ENCODE results near the gene ITPKC. TPM values are rescaled to one million over a fixed set of nuclear protein-coding genes. Genes with fewer than 3 reads are reported as not detected.

ITPKC gene
- total and polyA plus RNA-seq, 2 of the 13 experiments (the other 11 are each of a cell fraction or from before 2014, with no cell fraction given) = 6.9 to 11.2 TPM

- TF ChIP-seq, protein P1, sequence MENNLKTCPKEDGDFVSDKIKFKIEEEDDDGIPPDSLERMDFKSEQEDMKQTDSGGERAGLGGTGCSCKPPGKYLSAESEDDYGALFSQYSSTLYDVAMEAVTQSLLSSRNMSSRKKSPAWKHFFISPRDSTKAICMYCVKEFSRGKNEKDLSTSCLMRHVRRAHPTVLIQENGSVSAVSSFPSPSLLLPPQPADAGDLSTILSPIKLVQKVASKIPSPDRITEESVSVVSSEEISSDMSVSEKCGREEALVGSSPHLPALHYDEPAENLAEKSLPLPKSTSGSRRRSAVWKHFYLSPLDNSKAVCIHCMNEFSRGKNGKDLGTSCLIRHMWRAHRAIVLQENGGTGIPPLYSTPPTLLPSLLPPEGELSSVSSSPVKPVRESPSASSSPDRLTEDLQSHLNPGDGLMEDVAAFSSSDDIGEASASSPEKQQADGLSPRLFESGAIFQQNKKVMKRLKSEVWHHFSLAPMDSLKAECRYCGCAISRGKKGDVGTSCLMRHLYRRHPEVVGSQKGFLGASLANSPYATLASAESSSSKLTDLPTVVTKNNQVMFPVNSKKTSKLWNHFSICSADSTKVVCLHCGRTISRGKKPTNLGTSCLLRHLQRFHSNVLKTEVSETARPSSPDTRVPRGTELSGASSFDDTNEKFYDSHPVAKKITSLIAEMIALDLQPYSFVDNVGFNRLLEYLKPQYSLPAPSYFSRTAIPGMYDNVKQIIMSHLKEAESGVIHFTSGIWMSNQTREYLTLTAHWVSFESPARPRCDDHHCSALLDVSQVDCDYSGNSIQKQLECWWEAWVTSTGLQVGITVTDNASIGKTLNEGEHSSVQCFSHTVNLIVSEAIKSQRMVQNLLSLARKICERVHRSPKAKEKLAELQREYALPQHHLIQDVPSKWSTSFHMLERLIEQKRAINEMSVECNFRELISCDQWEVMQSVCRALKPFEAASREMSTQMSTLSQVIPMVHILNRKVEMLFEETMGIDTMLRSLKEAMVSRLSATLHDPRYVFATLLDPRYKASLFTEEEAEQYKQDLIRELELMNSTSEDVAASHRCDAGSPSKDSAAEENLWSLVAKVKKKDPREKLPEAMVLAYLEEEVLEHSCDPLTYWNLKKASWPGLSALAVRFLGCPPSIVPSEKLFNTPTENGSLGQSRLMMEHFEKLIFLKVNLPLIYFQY (CRISPR knock-in tag; IDR thresholded peaks at IDR 0.05; ENCODE audit: borderline replicate concordance) = no peak
- TF ChIP-seq REST (IDR thresholded peaks at IDR 0.05; ENCODE audit: borderline replicate concordance in 1 of 2, low read depth in 1 of 2, low read length in 2 of 2) = no peak; a peak in 1 of 4 replicates
- no peak for TF ChIP-seq FOXP1 (IDR thresholded peaks at IDR 0.05)
- no peak for TF ChIP-seq FOXP1 (CRISPR knock-in tag; IDR thresholded peaks at IDR 0.05)
- TF ChIP-seq ZNF367 (CRISPR knock-in tag; IDR thresholded peaks at IDR 0.05; ENCODE audit: borderline replicate concordance) = no peak
- no peak for TF ChIP-seq ZFP91 (CRISPR knock-in tag; IDR thresholded peaks at IDR 0.05; ENCODE audit: borderline replicate concordance)
- TF ChIP-seq THRA (CRISPR knock-in tag; IDR thresholded peaks at IDR 0.05; ENCODE audit: borderline replicate concordance) = no peak
- no peak for TF ChIP-seq MATR3 (CRISPR knock-in tag; IDR thresholded peaks at IDR 0.05)
- TF ChIP-seq HOMEZ (CRISPR knock-in tag; IDR thresholded peaks at IDR 0.05; ENCODE audit: low read depth) = peak; percentile 84; the same call in 1 of the 2 replicates
- TF ChIP-seq, protein P2, sequence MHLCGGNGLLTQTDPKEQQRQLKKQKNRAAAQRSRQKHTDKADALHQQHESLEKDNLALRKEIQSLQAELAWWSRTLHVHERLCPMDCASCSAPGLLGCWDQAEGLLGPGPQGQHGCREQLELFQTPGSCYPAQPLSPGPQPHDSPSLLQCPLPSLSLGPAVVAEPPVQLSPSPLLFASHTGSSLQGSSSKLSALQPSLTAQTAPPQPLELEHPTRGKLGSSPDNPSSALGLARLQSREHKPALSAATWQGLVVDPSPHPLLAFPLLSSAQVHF (CRISPR knock-in tag; IDR thresholded peaks at IDR 0.05) = no peak
- TF ChIP-seq ZNF747 (CRISPR knock-in tag; IDR thresholded peaks at IDR 0.05; ENCODE audit: borderline replicate concordance) = no peak
- TF ChIP-seq TBP (CRISPR knock-in tag; IDR thresholded peaks at IDR 0.05) = no peak
- TF ChIP-seq ZNF563 (CRISPR knock-in tag; IDR thresholded peaks at IDR 0.05) = no peak
- peak; percentile 23; the same call in 1 of the 2 replicates for TF ChIP-seq ZNF652 (CRISPR knock-in tag; IDR thresholded peaks at IDR 0.05; ENCODE audit: borderline replicate concordance, low read depth)
- TF ChIP-seq MYNN (CRISPR knock-in tag; IDR thresholded peaks at IDR 0.05; ENCODE audit: low read depth) = no peak
Measured at GRCh38 chr19:40750058-40750873, 33.4 kb downstream of the ITPKC start, which contains the start of gene ACTMAP (continued).

Measured in HepG2 (cell line).